Panc1 (cell line): ENCODE data around the gene CD99. TPM values are rescaled to one million over a fixed set of nuclear protein-coding genes. Genes with fewer than 3 reads are reported as not detected.
"Not testable (repeated sequence)": the region's sequence is repeated elsewhere in the genome, so short reads cannot be mapped to it uniquely, and the experiment has no call there.

Experiments
- ATAC-seq: fragments of 200-7000 bp; cut with Tn5 transposase; 2 replicates; pipeline ENCODE4 v1.9.1; 2020; ENCODE audit warnings: mild to moderate bottlenecking, moderate library complexity
- BruUV-seq: library from RNA; stranded (reverse); fragments of 400-500 nt; replicated peaks from 2 replicates; lab custom pipeline; 2021; lab: Mats Ljungman, UMichigan
- CTCF ChIA-PET: fragments of 300-600 bp; sonication (Branson Sonifier 250); formaldehyde crosslinking; loops from one replicate; lab custom pipeline; 2022; ENCODE audit warnings: antibody characterized with exemption; lab: Charles Lee
- POLR2A ChIA-PET: fragments of 300-600 bp; sonication (Branson Sonifier 250); formaldehyde crosslinking; loops from one replicate; lab custom pipeline; 2022; ENCODE audit warnings: antibody characterized with exemption; lab: Charles Lee
- DNase-seq: peaks from one replicate; pipeline ENCODE4 v3.0.0-alpha.2; 2010; ENCODE audit warnings: low read depth, low spot score
- H3K27ac ChIP-seq: 2 replicates; pipeline ENCODE4 v1.5.1; 2011; ENCODE audit warnings: mild to moderate bottlenecking, low read length, inconsistent platforms
- H3K27me3 ChIP-seq: fragments of 200-500 bp; sonication (Bioruptor generic); 2 replicates; pipeline ENCODE4 v1.6.0; 2014; ENCODE audit warnings: low read length, inconsistent platforms; ENCODE audit not compliant: control insufficient read depth, insufficient read depth
- H3K36me3 ChIP-seq: fragments of 200-500 bp; sonication (Bioruptor generic); 2 replicates; pipeline ENCODE4 v1.5.1; 2014; ENCODE audit warnings: inconsistent platforms, mild to moderate bottlenecking, low read length, moderate library complexity; ENCODE audit not compliant: control insufficient read depth, insufficient read depth
- H3K4me1 ChIP-seq: 2 replicates; pipeline ENCODE4 v1.5.1; 2011; ENCODE audit warnings: inconsistent platforms, mild to moderate bottlenecking, low read length, moderate library complexity; ENCODE audit not compliant: control insufficient read depth, insufficient read depth
- H3K4me3 ChIP-seq, 2 experiments: 2 replicates each; pipeline ENCODE4 v1.5.1; 2011 to 2012; ENCODE audit warnings: low read depth in 2 of 2, low read length in 2 of 2, mild to moderate bottlenecking in 2 of 2, inconsistent platforms in 1 of 2, moderate library complexity in 1 of 2
- H3K9me3 ChIP-seq: fragments of 200-500 bp; sonication (Bioruptor generic); 2 replicates; pipeline ENCODE4 v1.5.1; 2014; ENCODE audit warnings: low read depth, mild to moderate bottlenecking, inconsistent platforms, low read length, moderate library complexity; ENCODE audit not compliant: control insufficient read depth, insufficient read depth
- POLR2AphosphoS5 ChIP-seq: IDR thresholded peaks from 2 replicates; pipeline ENCODE4 v1.6.1; 2012; ENCODE audit warnings: mild to moderate bottlenecking, low read depth, low read length, moderate library complexity
- SIN3A ChIP-seq: IDR thresholded peaks from 2 replicates; pipeline ENCODE4 v1.6.1; 2012; ENCODE audit warnings: low read depth, mild to moderate bottlenecking, low read length, moderate library complexity, borderline replicate concordance; ENCODE audit not compliant: insufficient read depth
- TCF7L2 ChIP-seq: IDR thresholded peaks from 2 replicates; pipeline ENCODE4 v1.6.1; 2011; ENCODE audit warnings: mild to moderate bottlenecking, low read depth, low read length, inconsistent platforms
- in situ Hi-C: cut with HindIII; loops from 2 replicates; pipeline ENCODE4 v1.10.0; 2016; ENCODE audit warnings: low sequenced_read_pairs, low pct_unique_long_range_greater_than_20kb
- intact Hi-C: fragments of 100-400 bp; cut with micrococcal nuclease; formaldehyde crosslinking; loops from one replicate; pipeline ENCODE4 v1.10.0; 2022; ENCODE audit not compliant: unreplicated experiment
- total RNA-seq: library from RNA; stranded (reverse); gene quantifications from one replicate; pipeline ENCODE4 v1.2.1, GENCODE V29; 2021; ENCODE audit not compliant: unreplicated experiment
- TF ChIP-seq, protein P1 (sequence below): fragments of 450-650 bp; IDR thresholded peaks from 2 replicates; pipeline ENCODE4 v1.5.1; 2017; ENCODE audit warnings: mild to moderate bottlenecking
- TF ChIP-seq, protein P2 (sequence below), 2 experiments: IDR thresholded peaks; 2 replicates each; pipeline ENCODE4 v1.6.1; 2011 to 2012; ENCODE audit warnings: low read depth in 2 of 2, control low read depth in 1 of 2, low read length in 1 of 2, mild to moderate bottlenecking in 1 of 2, moderate library complexity in 1 of 2; ENCODE audit not compliant: insufficient read depth in 1 of 2

Gene CD99
- total RNA-seq, 1 experiment from 2014 or later: 67.6 TPM

DNA sequence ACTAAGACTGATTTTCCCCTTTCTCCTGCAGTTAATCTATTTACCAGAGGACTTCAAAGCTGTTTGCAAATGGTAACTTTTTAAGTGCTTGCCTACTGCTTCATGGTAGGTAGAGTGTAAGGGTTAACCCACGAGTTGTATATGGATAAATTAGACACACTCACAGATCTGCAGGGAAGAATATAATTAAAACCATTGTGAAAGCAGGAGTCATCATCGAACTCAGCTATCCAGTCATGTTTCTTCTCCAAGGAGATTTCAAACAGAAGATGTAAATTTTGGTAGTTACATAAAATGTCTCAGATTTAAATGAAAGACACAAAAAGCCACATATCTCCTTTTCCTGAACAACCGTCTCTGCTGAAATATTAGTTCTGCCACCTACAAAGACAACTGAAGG is 60.2 kb downstream of the CD99 start:
- Histone ChIP-seq H3K4me3 (no peak overlapping the region), H3K36me3 (no peaks in the 10 kb centered on the region), H3K4me1 (no peaks in the 10 kb centered on the region), H3K9me3 (no peaks in the 10 kb centered on the region), H3K27me3 (no peaks in the 10 kb centered on the region), H3K27ac (no peak overlapping the region)
- ChIA-PET POLR2A (no interaction called here), CTCF (no interaction called here)
- intact Hi-C loops: no loop called here
- BruUV-seq: no TSS peak
- DNase-seq (no peak), ATAC-seq (no peak)
- in situ Hi-C loops: no loop called here
- TF ChIP-seq SIN3A (no peak), POLR2AphosphoS5 (no peak), TCF7L2 (no peak)
- TF ChIP-seq, protein P1, sequence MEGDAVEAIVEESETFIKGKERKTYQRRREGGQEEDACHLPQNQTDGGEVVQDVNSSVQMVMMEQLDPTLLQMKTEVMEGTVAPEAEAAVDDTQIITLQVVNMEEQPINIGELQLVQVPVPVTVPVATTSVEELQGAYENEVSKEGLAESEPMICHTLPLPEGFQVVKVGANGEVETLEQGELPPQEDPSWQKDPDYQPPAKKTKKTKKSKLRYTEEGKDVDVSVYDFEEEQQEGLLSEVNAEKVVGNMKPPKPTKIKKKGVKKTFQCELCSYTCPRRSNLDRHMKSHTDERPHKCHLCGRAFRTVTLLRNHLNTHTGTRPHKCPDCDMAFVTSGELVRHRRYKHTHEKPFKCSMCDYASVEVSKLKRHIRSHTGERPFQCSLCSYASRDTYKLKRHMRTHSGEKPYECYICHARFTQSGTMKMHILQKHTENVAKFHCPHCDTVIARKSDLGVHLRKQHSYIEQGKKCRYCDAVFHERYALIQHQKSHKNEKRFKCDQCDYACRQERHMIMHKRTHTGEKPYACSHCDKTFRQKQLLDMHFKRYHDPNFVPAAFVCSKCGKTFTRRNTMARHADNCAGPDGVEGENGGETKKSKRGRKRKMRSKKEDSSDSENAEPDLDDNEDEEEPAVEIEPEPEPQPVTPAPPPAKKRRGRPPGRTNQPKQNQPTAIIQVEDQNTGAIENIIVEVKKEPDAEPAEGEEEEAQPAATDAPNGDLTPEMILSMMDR: no peak
- TF ChIP-seq, protein P2, sequence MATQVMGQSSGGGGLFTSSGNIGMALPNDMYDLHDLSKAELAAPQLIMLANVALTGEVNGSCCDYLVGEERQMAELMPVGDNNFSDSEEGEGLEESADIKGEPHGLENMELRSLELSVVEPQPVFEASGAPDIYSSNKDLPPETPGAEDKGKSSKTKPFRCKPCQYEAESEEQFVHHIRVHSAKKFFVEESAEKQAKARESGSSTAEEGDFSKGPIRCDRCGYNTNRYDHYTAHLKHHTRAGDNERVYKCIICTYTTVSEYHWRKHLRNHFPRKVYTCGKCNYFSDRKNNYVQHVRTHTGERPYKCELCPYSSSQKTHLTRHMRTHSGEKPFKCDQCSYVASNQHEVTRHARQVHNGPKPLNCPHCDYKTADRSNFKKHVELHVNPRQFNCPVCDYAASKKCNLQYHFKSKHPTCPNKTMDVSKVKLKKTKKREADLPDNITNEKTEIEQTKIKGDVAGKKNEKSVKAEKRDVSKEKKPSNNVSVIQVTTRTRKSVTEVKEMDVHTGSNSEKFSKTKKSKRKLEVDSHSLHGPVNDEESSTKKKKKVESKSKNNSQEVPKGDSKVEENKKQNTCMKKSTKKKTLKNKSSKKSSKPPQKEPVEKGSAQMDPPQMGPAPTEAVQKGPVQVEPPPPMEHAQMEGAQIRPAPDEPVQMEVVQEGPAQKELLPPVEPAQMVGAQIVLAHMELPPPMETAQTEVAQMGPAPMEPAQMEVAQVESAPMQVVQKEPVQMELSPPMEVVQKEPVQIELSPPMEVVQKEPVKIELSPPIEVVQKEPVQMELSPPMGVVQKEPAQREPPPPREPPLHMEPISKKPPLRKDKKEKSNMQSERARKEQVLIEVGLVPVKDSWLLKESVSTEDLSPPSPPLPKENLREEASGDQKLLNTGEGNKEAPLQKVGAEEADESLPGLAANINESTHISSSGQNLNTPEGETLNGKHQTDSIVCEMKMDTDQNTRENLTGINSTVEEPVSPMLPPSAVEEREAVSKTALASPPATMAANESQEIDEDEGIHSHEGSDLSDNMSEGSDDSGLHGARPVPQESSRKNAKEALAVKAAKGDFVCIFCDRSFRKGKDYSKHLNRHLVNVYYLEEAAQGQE (IDR thresholded peaks at IDR 0.05; ENCODE audit: insufficient read depth in 1 of 2, low read depth in 2 of 2, low read length in 1 of 2): no peak

DNA sequence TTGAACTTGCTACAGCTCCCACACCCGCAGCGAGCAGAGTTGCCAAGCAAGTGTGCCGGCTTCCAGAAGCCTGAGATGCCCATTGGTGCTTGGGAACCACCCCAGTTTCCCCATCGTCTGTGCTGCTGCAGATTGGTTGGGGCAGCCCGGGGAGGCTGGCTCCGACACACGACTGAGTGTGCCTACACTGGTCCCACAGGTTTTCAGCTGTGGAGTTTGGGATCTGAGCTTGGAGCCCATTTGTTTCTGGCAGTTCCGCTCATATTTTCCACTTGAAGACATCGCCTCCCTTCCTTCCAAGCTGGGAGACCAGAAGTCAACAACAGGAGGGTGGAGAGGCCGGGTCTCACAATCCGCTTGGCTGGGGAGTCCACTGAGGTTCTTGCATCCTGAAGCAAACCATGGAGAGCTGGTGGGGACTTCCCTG is 60.8 kb downstream of the CD99 start, which contains the start of gene XG:
Gene XG, plus strand, starts transcription at position 167 of the 427 bp plus-strand sequence. Its CDS starts 235 bp downstream, at position 402.
- CTCF ChIA-PET, H3K9me3 ChIP-seq, POLR2A ChIA-PET, H3K4me1 ChIP-seq, H3K4me3 ChIP-seq, H3K27ac ChIP-seq, intact Hi-C loops, H3K27me3 ChIP-seq, H3K36me3 ChIP-seq, in situ Hi-C loops, DNase-seq, ATAC-seq, BruUV-seq: not testable (repeated sequence)

DNA sequence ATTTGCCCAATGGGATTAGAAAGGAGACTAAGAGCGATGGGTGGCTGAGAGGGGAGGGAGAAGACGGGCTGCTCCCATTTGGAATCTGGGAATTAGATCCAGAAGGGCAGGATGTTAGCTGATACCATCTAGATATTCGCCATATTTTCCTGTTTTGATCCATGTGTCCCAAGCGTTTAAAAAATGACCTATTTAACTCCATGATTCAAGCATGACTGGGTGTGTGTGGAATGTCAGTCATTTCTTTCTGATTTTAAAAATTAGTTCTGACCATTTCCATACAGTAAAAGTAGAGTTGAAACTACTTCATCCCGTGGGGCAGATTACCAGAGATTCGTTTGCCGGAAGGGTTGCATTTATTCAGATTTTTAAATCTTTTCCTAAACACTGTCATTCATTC is 61.3 kb downstream of the CD99 start:
- H3K9me3 ChIP-seq, H3K4me1 ChIP-seq, BruUV-seq, intact Hi-C loops, H3K36me3 ChIP-seq, in situ Hi-C loops, H3K27ac ChIP-seq, CTCF ChIA-PET, H3K27me3 ChIP-seq, DNase-seq, ATAC-seq, POLR2A ChIA-PET, H3K4me3 ChIP-seq: not testable (repeated sequence)

DNA sequence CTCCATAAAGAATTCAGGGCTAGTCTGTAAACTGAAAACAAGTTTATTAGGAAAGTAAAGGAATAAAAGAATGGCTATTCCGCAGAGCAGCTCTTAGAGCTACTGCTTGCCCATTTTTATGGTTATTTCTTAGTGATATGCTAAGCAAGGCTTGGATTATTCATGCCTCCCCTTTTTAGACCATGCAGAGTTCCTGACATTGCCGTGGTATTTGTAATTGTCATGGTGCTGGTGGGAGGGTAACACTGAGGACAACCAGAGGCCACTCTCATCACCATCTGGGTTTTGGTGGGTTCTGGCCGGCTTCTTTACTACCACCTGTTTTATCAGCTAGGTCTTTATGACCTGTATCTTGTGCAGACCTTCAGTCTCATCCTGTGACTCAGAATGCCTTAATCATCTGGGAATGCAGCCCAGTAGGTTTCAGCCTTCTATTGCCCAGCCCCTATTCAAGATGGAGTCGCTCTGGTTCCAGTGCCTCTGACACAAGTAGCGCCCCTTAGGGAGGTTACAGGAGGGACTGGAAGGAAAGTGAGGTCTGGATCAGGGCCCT is 64.1 kb downstream of the CD99 start:
- H3K36me3 ChIP-seq, ATAC-seq, intact Hi-C loops, H3K27me3 ChIP-seq, CTCF ChIA-PET, BruUV-seq, H3K9me3 ChIP-seq, POLR2A ChIA-PET, in situ Hi-C loops, H3K27ac ChIP-seq, H3K4me1 ChIP-seq, H3K4me3 ChIP-seq, DNase-seq: not testable (repeated sequence)
